ENCODE data around the gene DYNC2LI1. TPM values are rescaled to one million over a fixed set of nuclear protein-coding genes. Genes with fewer than 3 reads are reported as not detected.

DYNC2LI1 gene
- total RNA-seq, 4 donors from 2014 or later, result 27.0 to 83.8 (median 62.4) TPM

GRCh38 chr2:43818761-43819160, 44.9 kb downstream of the DYNC2LI1 start:
- Histone ChIP-seq H3K9me3 (no peaks in the 10 kb centered on the region), H3K4me1 (no peaks in the 10 kb centered on the region), H3K27ac (no peak overlapping the region), H3K27me3 (no peaks in the 10 kb centered on the region), H3K36me3 (no peaks in the 10 kb centered on the region), H3K4me3 (no peak overlapping the region)
- TF ChIP-seq POLR2A (IDR thresholded peaks at IDR 0.05) (no peak), CTCF (IDR thresholded peaks at IDR 0.05) (no peak)
- no peak for DNase-seq
- intact Hi-C loops (cut with DNase I; ENCODE audit: low total_unique reads), result no loop called here

- no peaks in the 10 kb centered on the region for H3K9me3 ChIP-seq
- no peak overlapping the region for H3K4me3 ChIP-seq
- H3K36me3 ChIP-seq, result no peaks in the 10 kb centered on the region
- H3K27ac ChIP-seq, result no peak overlapping the region
- DNase-seq, result no peak
- H3K4me1 ChIP-seq, result no peaks in the 10 kb centered on the region
- no peaks in the 10 kb centered on the region for H3K27me3 ChIP-seq
- TF ChIP-seq POLR2A (IDR thresholded peaks at IDR 0.05) (no peak), CTCF (IDR thresholded peaks at IDR 0.05) (no peak)
- intact Hi-C loops (cut with DNase I; ENCODE audit: low total_unique reads), result no loop called here
These were observed 45.8 kb downstream of the DYNC2LI1 start for GRCh38 chr2:43819491-43820163.

- DNase-seq, result no peak
- no peaks in the 10 kb centered on the region for H3K27me3 ChIP-seq
- intact Hi-C loops (cut with DNase I; ENCODE audit: low total_unique reads), result no loop called here
- H3K36me3 ChIP-seq, result no peaks in the 10 kb centered on the region
- no peak for TF ChIP-seq CTCF (IDR thresholded peaks at IDR 0.05)
- no peak for TF ChIP-seq POLR2A (IDR thresholded peaks at IDR 0.05)
- H3K4me3 ChIP-seq, result no peak overlapping the region
- no peaks in the 10 kb centered on the region for H3K9me3 ChIP-seq
- no peak overlapping the region for H3K27ac ChIP-seq
- H3K4me1 ChIP-seq, result no peaks in the 10 kb centered on the region
These were observed 49.0 kb downstream of the DYNC2LI1 start for GRCh38 chr2:43822839-43823238.

GRCh38 chr2:43823751-43824150, 49.9 kb downstream of the DYNC2LI1 start:
- H3K4me1 ChIP-seq, result no peaks in the 10 kb centered on the region
- no peaks in the 10 kb centered on the region for H3K27me3 ChIP-seq
- H3K27ac ChIP-seq, result no peak overlapping the region
- TF ChIP-seq CTCF (IDR thresholded peaks at IDR 0.05) (no peak), POLR2A (IDR thresholded peaks at IDR 0.05) (no peak)
- no peaks in the 10 kb centered on the region for H3K9me3 ChIP-seq
- intact Hi-C loops (cut with DNase I; ENCODE audit: low total_unique reads), result no loop called here
- no peak for DNase-seq
- H3K36me3 ChIP-seq, result no peaks in the 10 kb centered on the region
- no peak overlapping the region for H3K4me3 ChIP-seq

GRCh38 chr2:43824512-43824911, 50.7 kb downstream of the DYNC2LI1 start:
- TF ChIP-seq POLR2A (IDR thresholded peaks at IDR 0.05), result no peak
- no peak for TF ChIP-seq CTCF (IDR thresholded peaks at IDR 0.05)
- no peaks in the 10 kb centered on the region for H3K27me3 ChIP-seq
- H3K4me1 ChIP-seq, result no peaks in the 10 kb centered on the region
- no peak overlapping the region for H3K27ac ChIP-seq
- intact Hi-C loops (cut with DNase I; ENCODE audit: low total_unique reads), result no loop called here
- no peaks in the 10 kb centered on the region for H3K36me3 ChIP-seq
- H3K9me3 ChIP-seq, result no peaks in the 10 kb centered on the region
- H3K4me3 ChIP-seq, result no peak overlapping the region
- no peak for DNase-seq
